Kidney (tissue), 14 donors: ENCODE results near the gene ENKD1. TPM values are rescaled to one million over a fixed set of nuclear protein-coding genes. Genes with fewer than 3 reads are reported as not detected.
A peak's percentile ranks its signal among the peaks of the same experiment; 100 is the strongest.

Experiments used
- DNase-seq, 5 donors: peaks; one replicate each; pipeline ENCODE4 v3.0.0-alpha.2; 2013 to 2020
- FAIRE-seq: peaks from 2 replicates; lab custom pipeline; 2012; peaks lifted over from hg19 to GRCh38; lab: Jason Lieb, UNC
- H3K27ac ChIP-seq, 2 donors: one replicate each; pipeline ENCODE4 v1.7.0; 2013; ENCODE audit warnings: low read depth in 2 of 2, low read length in 2 of 2, inconsistent platforms in 1 of 2
- H3K27me3 ChIP-seq: one replicate; pipeline ENCODE4 v1.7.1; 2013; ENCODE audit warnings: low read length, inconsistent platforms; ENCODE audit not compliant: control insufficient read depth, insufficient read depth
- H3K36me3 ChIP-seq, 3 donors: one replicate each; pipeline versions ENCODE4 v1.7.0 to v1.7.1; 2013; ENCODE audit warnings: low read length in 3 of 3, control low read depth in 1 of 3, inconsistent platforms in 1 of 3; ENCODE audit not compliant: insufficient read depth in 3 of 3, control insufficient read depth in 2 of 3
- H3K4me1 ChIP-seq, 3 donors: one replicate each; pipeline versions ENCODE4 v1.7.0 to v1.7.1; 2013; ENCODE audit warnings: low read length in 3 of 3, inconsistent platforms in 1 of 3, low read depth in 1 of 3; ENCODE audit not compliant: control insufficient read depth in 2 of 3, insufficient read depth in 2 of 3
- H3K4me3 ChIP-seq, 3 donors: one replicate each; pipeline versions ENCODE4 v1.7.0 to v1.8.1; 2013; ENCODE audit warnings: low read length in 3 of 3, control low read depth in 1 of 3, inconsistent platforms in 1 of 3
- H3K9ac ChIP-seq, 3 donors: one replicate each; pipeline versions ENCODE4 v1.7.0 to v1.7.1; 2013; ENCODE audit warnings: low read length in 3 of 3, control low read depth in 1 of 3, inconsistent platforms in 1 of 3
- H3K9me3 ChIP-seq, 3 donors: one replicate each; pipeline versions ENCODE4 v1.7.0 to v1.7.1; 2013; ENCODE audit warnings: low read length in 3 of 3, control low read depth in 1 of 3, inconsistent platforms in 1 of 3; ENCODE audit not compliant: control insufficient read depth in 2 of 3, insufficient read depth in 1 of 3
- intact Hi-C: fragments of 100-400 bp; cut with DNase I; formaldehyde crosslinking; loops from one replicate; pipeline ENCODE4 v1.11.1; 2022
- polyA plus RNA-seq: library from polyadenylated mRNA; stranded (reverse); fragments of 350-450 nt; fragmentation: Illumina TruSeq; extraction: RNeasy Lipid Tissue Mini Kit (QIAGEN cat#74804); gene quantifications from one replicate; pipeline ENCODE4 v1.2.3, GENCODE V29; 2014; ENCODE audit warnings: low read depth, low replicate concordance; ENCODE audit not compliant: insufficient read depth
- total RNA-seq: library from RNA; stranded (reverse); fragmentation: NEBNext Ultra II Directional; extraction: Animal tissue kit (Norgen Biotek cat#: 25700); gene quantifications from one replicate; pipeline ENCODE4 v1.2.1, GENCODE V29; 2021
- TF ChIP-seq, protein P1 (sequence below): IDR thresholded peaks from 3 replicates; pipeline ENCODE4 v1.5.1; 2012; ENCODE audit warnings: mild to moderate bottlenecking, moderate library complexity, borderline replicate concordance; ENCODE audit not compliant: insufficient read depth; ENCODE audit errors: extremely low read depth
- donor health status: control.
- donor health status: control.
- donor health status: control.
- donor health status: control.
- donor health status: control.
- donor health status: DM: yes; HTN: yes; CAD: no.
- donor health status: Normal renal cell carcinoma (clear cell type).

ENKD1 gene
- total and polyA plus RNA-seq, 2 donors from 2014 or later, result 30.2 to 38.3 TPM

DNA sequence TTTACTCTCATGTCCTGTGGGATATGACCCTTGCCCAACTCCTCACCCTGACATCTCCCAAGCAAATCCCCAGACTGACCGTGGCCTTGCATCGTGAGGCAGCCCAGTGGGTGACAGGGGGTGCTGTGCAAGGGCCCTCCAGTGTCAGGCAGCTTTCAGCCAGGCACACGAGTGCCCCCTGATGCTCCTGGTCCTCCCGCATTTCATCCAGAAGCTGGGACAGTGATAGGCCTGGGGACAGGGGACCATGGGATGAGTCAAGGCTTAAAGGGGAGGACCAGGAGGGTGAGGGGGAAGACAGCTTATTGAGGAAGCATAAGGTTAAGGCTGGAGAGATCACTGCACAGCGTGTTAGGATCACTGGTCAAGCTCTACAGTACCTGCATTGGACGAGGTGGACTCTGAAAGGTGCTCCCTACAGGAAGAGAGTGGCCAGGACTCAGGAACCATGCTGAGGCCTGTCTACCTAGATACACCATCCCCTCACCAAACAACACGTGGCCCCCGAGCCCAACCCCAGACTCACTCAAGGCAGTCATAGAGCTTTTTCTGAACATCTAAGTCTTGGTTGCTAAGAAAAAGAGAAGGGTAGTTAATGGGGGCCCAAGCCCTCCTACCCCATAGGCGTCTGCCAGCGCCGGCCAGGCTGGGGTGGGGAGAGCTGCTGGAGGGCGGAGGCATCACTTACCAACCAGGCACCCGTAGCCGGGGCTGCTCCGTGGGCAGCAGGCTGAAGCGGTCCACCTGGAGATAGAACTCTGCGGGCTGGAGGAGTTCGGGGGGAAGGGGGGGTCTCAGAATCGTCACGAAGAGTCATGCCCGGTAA lies 7.5 kb downstream of the ENKD1 start:
- TF ChIP-seq, protein P1, sequence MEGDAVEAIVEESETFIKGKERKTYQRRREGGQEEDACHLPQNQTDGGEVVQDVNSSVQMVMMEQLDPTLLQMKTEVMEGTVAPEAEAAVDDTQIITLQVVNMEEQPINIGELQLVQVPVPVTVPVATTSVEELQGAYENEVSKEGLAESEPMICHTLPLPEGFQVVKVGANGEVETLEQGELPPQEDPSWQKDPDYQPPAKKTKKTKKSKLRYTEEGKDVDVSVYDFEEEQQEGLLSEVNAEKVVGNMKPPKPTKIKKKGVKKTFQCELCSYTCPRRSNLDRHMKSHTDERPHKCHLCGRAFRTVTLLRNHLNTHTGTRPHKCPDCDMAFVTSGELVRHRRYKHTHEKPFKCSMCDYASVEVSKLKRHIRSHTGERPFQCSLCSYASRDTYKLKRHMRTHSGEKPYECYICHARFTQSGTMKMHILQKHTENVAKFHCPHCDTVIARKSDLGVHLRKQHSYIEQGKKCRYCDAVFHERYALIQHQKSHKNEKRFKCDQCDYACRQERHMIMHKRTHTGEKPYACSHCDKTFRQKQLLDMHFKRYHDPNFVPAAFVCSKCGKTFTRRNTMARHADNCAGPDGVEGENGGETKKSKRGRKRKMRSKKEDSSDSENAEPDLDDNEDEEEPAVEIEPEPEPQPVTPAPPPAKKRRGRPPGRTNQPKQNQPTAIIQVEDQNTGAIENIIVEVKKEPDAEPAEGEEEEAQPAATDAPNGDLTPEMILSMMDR, result no peak
- Histone ChIP-seq H3K4me1 (peaks cover 0 to 18% (median 3%) of the 10 kb centered on the region in 3 donors), H3K27me3 (peaks cover 2% of the 10 kb centered on the region), H3K9ac (peak overlapping the region in 2 of 3 donors; percentile 57 to 62), H3K9me3 (no peaks in the 10 kb centered on the region), H3K4me3 (peak overlapping the region in 2 of 3 donors; percentile 92 to 99), H3K27ac (no peak overlapping the region), H3K36me3 (peaks cover 0 to 3% (median 0%) of the 10 kb centered on the region in 3 donors)
- intact Hi-C loops, result no loop called here
- FAIRE-seq (no peak), DNase-seq (no peak)

DNA sequence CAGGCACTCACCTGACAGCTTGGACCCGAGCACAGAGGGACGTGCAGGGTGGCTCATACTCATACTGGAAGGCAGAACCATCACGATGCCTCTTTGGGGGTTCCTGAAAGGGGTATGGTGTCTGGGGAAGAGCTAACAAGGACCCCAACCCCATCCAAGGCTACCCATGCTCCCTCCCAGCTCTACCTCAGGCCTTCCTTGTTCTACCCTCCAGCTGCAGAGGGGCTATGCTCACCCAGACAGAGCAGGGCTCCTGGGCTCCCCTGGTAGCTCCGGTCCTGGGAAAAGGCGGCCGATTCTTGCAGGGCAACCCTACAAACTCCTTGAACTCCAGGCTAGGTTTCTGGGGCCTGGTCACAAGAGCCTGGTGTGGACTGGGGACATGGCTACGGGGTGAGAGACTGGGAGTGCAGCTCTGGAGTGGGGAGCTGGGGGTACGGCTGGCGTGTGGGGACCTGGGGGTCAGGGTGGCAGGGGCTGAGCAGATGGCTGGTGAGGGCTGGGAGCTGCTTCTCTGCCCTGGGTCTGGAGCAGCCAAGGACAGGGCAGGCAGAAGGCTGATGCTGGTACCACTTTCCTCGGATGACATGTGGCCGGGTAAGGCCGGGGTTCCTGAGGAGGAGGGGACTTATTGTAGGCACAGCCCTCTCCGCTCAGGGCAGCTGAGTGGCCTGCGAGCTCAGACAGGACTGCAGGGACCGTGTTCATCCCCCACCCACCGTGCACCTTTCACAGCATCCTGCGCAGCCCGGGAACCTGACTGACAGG lies 8.6 kb downstream of the ENKD1 start:
- H3K27ac ChIP-seq, result no peak overlapping the region
- DNase-seq (peak in 1 of 5 donors; percentile 73), FAIRE-seq (no peak)
- TF ChIP-seq, protein P1, result no peak
- H3K4me1 ChIP-seq, result peaks cover 0 to 23% (median 3%) of the 10 kb centered on the region in 3 donors
- intact Hi-C loops, result no loop called here
- peaks cover 2% of the 10 kb centered on the region for H3K27me3 ChIP-seq
- H3K9ac ChIP-seq, result no peak overlapping the region
- no peaks in the 10 kb centered on the region for H3K9me3 ChIP-seq
- no peak overlapping the region for H3K4me3 ChIP-seq
- peaks cover 0 to 3% (median 0%) of the 10 kb centered on the region in 3 donors for H3K36me3 ChIP-seq

- Histone ChIP-seq H3K4me1 (peaks cover 0 to 23% (median 3%) of the 10 kb centered on the region in 3 donors), H3K9me3 (no peaks in the 10 kb centered on the region)
- intact Hi-C loops, result no loop called here
Observed at GRCh38 chr16:67657017-67657608, 9.4 kb downstream of the ENKD1 start.

More at GRCh38 chr16:67657017-67657608, 9.4 kb downstream of the ENKD1 start:
- TF ChIP-seq, protein P1, result no peak
- peaks cover 4% of the 10 kb centered on the region for H3K27me3 ChIP-seq
- no peaks in the 10 kb centered on the region for H3K36me3 ChIP-seq
- H3K27ac ChIP-seq, result no peak overlapping the region
- no peak overlapping the region for H3K9ac ChIP-seq
- FAIRE-seq (no peak), DNase-seq (peak in 1 of 5 donors; percentile 52)
- no peak overlapping the region for H3K4me3 ChIP-seq
